ENCODE results near the gene NUP43.
A peak's percentile ranks its signal among the peaks of the same experiment; 100 is the strongest.

Gene NUP43

GRCh38 chr6:149766156-149766769 is 19.9 kb upstream of the NUP43 start:
- H3K36me3 ChIP-seq (ENCODE audit: insufficient read depth, low read length) = peaks cover 25% of the 10 kb centered on the region
- peaks cover 9% of the 10 kb centered on the region for H3K9me3 ChIP-seq (ENCODE audit: insufficient read depth, low read depth, low read length)
- H2AFZ ChIP-seq (ENCODE audit: low read length) = no peak overlapping the region
- no peaks in the 10 kb centered on the region for H3K27me3 ChIP-seq (ENCODE audit: insufficient read depth, low read length, poor library complexity, severe bottlenecking)
- no peak overlapping the region for H3K4me2 ChIP-seq (ENCODE audit: low read depth, low read length, poor library complexity, severe bottlenecking)
- H3K79me2 ChIP-seq (ENCODE audit: insufficient read depth, low read length) = peaks cover 75% of the 10 kb centered on the region
- no peaks in the 10 kb centered on the region for H3K9me2 ChIP-seq (replicated peaks; ENCODE audit: low read depth, low read length)
- peaks cover 28% of the 10 kb centered on the region for H4K20me1 ChIP-seq (ENCODE audit: insufficient read depth, low read length, poor library complexity, severe bottlenecking)
- no peaks in the 10 kb centered on the region for H3F3A ChIP-seq (ENCODE audit: low read depth)
- TF ChIP-seq CTCF (conservative IDR thresholded peaks at IDR 0.05; ENCODE audit: low read length) (no peak), EZH2phosphoT487 (IDR thresholded peaks at IDR 0.05; ENCODE audit: borderline replicate concordance) (no peak)
- no peak overlapping the region for H3K4me3 ChIP-seq (ENCODE audit: low read length, poor library complexity, severe bottlenecking)
- H3K4me1 ChIP-seq (ENCODE audit: insufficient read depth, low read length, poor library complexity, severe bottlenecking) = peaks cover 9% of the 10 kb centered on the region
- H3K9ac ChIP-seq (ENCODE audit: low read depth, low read length, poor library complexity, severe bottlenecking) = no peak overlapping the region

- peaks cover 78% of the 10 kb centered on the region for H3K79me2 ChIP-seq (ENCODE audit: insufficient read depth, low read length)
- H3K27me3 ChIP-seq (ENCODE audit: insufficient read depth, low read length, poor library complexity, severe bottlenecking) = no peaks in the 10 kb centered on the region
- peaks cover 16% of the 10 kb centered on the region for H3K4me1 ChIP-seq (ENCODE audit: insufficient read depth, low read length, poor library complexity, severe bottlenecking)
- no peaks in the 10 kb centered on the region for H3K9me2 ChIP-seq (replicated peaks; ENCODE audit: low read depth, low read length)
- H3K4me2 ChIP-seq (ENCODE audit: low read depth, low read length, poor library complexity, severe bottlenecking) = no peak overlapping the region
- no peak overlapping the region for H3K9ac ChIP-seq (ENCODE audit: low read depth, low read length, poor library complexity, severe bottlenecking)
- no peak overlapping the region for H2AFZ ChIP-seq (ENCODE audit: low read length)
- H3K9me3 ChIP-seq (ENCODE audit: insufficient read depth, low read depth, low read length) = peaks cover 9% of the 10 kb centered on the region
- H3K4me3 ChIP-seq (ENCODE audit: low read length, poor library complexity, severe bottlenecking) = no peak overlapping the region
- H3F3A ChIP-seq (ENCODE audit: low read depth) = no peaks in the 10 kb centered on the region
- TF ChIP-seq EZH2phosphoT487 (IDR thresholded peaks at IDR 0.05; ENCODE audit: borderline replicate concordance) = no peak
- no peak for TF ChIP-seq CTCF (conservative IDR thresholded peaks at IDR 0.05; ENCODE audit: low read length)
- H3K36me3 ChIP-seq (ENCODE audit: insufficient read depth, low read length) = peaks cover 30% of the 10 kb centered on the region
- H4K20me1 ChIP-seq (ENCODE audit: insufficient read depth, low read length, poor library complexity, severe bottlenecking) = peaks cover 39% of the 10 kb centered on the region
These were observed 17.5 kb upstream of the NUP43 start for GRCh38 chr6:149763866-149764265.

GRCh38 chr6:149761438-149761837 is 15.1 kb upstream of the NUP43 start:
- no peaks in the 10 kb centered on the region for H3K9me2 ChIP-seq (replicated peaks; ENCODE audit: low read depth, low read length)
- no peak overlapping the region for H2AFZ ChIP-seq (ENCODE audit: low read length)
- peaks cover 20% of the 10 kb centered on the region for H3K36me3 ChIP-seq (ENCODE audit: insufficient read depth, low read length)
- H3K4me1 ChIP-seq (ENCODE audit: insufficient read depth, low read length, poor library complexity, severe bottlenecking) = peaks cover 16% of the 10 kb centered on the region
- peaks cover 7% of the 10 kb centered on the region for H3K9me3 ChIP-seq (ENCODE audit: insufficient read depth, low read depth, low read length)
- H4K20me1 ChIP-seq (ENCODE audit: insufficient read depth, low read length, poor library complexity, severe bottlenecking) = peaks cover 52% of the 10 kb centered on the region
- TF ChIP-seq EZH2phosphoT487 (IDR thresholded peaks at IDR 0.05; ENCODE audit: borderline replicate concordance) (no peak), CTCF (conservative IDR thresholded peaks at IDR 0.05; ENCODE audit: low read length) (no peak)
- H3F3A ChIP-seq (ENCODE audit: low read depth) = no peaks in the 10 kb centered on the region
- peaks cover 77% of the 10 kb centered on the region for H3K79me2 ChIP-seq (ENCODE audit: insufficient read depth, low read length)
- peak overlapping the region; percentile 25 for H3K4me2 ChIP-seq (ENCODE audit: low read depth, low read length, poor library complexity, severe bottlenecking)
- H3K27me3 ChIP-seq (ENCODE audit: insufficient read depth, low read length, poor library complexity, severe bottlenecking) = no peaks in the 10 kb centered on the region
- H3K4me3 ChIP-seq (ENCODE audit: low read length, poor library complexity, severe bottlenecking) = no peak overlapping the region
- H3K9ac ChIP-seq (ENCODE audit: low read depth, low read length, poor library complexity, severe bottlenecking) = no peak overlapping the region
